ENCODE data around the gene VAMP1. TPM values are rescaled to one million over a fixed set of nuclear protein-coding genes. Genes with fewer than 3 reads are reported as not detected.

The VAMP1 gene
- total and polyA plus RNA-seq, 2 of the 8 experiments (the other 6 are each of a cell fraction or from before 2014, with no cell fraction given) = 10.8 to 23.1 TPM

GRCh38 chr12:6451348-6452244 is 18.9 kb downstream of the VAMP1 start, which contains the start of gene TAPBPL (continued):
- TF ChIP-seq, protein P1, sequence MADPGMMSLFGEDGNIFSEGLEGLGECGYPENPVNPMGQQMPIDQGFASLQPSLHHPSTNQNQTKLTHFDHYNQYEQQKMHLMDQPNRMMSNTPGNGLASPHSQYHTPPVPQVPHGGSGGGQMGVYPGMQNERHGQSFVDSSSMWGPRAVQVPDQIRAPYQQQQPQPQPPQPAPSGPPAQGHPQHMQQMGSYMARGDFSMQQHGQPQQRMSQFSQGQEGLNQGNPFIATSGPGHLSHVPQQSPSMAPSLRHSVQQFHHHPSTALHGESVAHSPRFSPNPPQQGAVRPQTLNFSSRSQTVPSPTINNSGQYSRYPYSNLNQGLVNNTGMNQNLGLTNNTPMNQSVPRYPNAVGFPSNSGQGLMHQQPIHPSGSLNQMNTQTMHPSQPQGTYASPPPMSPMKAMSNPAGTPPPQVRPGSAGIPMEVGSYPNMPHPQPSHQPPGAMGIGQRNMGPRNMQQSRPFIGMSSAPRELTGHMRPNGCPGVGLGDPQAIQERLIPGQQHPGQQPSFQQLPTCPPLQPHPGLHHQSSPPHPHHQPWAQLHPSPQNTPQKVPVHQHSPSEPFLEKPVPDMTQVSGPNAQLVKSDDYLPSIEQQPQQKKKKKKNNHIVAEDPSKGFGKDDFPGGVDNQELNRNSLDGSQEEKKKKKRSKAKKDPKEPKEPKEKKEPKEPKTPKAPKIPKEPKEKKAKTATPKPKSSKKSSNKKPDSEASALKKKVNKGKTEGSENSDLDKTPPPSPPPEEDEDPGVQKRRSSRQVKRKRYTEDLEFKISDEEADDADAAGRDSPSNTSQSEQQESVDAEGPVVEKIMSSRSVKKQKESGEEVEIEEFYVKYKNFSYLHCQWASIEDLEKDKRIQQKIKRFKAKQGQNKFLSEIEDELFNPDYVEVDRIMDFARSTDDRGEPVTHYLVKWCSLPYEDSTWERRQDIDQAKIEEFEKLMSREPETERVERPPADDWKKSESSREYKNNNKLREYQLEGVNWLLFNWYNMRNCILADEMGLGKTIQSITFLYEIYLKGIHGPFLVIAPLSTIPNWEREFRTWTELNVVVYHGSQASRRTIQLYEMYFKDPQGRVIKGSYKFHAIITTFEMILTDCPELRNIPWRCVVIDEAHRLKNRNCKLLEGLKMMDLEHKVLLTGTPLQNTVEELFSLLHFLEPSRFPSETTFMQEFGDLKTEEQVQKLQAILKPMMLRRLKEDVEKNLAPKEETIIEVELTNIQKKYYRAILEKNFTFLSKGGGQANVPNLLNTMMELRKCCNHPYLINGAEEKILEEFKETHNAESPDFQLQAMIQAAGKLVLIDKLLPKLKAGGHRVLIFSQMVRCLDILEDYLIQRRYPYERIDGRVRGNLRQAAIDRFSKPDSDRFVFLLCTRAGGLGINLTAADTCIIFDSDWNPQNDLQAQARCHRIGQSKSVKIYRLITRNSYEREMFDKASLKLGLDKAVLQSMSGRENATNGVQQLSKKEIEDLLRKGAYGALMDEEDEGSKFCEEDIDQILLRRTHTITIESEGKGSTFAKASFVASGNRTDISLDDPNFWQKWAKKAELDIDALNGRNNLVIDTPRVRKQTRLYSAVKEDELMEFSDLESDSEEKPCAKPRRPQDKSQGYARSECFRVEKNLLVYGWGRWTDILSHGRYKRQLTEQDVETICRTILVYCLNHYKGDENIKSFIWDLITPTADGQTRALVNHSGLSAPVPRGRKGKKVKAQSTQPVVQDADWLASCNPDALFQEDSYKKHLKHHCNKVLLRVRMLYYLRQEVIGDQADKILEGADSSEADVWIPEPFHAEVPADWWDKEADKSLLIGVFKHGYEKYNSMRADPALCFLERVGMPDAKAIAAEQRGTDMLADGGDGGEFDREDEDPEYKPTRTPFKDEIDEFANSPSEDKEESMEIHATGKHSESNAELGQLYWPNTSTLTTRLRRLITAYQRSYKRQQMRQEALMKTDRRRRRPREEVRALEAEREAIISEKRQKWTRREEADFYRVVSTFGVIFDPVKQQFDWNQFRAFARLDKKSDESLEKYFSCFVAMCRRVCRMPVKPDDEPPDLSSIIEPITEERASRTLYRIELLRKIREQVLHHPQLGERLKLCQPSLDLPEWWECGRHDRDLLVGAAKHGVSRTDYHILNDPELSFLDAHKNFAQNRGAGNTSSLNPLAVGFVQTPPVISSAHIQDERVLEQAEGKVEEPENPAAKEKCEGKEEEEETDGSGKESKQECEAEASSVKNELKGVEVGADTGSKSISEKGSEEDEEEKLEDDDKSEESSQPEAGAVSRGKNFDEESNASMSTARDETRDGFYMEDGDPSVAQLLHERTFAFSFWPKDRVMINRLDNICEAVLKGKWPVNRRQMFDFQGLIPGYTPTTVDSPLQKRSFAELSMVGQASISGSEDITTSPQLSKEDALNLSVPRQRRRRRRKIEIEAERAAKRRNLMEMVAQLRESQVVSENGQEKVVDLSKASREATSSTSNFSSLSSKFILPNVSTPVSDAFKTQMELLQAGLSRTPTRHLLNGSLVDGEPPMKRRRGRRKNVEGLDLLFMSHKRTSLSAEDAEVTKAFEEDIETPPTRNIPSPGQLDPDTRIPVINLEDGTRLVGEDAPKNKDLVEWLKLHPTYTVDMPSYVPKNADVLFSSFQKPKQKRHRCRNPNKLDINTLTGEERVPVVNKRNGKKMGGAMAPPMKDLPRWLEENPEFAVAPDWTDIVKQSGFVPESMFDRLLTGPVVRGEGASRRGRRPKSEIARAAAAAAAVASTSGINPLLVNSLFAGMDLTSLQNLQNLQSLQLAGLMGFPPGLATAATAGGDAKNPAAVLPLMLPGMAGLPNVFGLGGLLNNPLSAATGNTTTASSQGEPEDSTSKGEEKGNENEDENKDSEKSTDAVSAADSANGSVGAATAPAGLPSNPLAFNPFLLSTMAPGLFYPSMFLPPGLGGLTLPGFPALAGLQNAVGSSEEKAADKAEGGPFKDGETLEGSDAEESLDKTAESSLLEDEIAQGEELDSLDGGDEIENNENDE (IDR thresholded peaks at IDR 0.05; ENCODE audit: insufficient replicate concordance, low read length) = no peak
- TF ChIP-seq SP1 (IDR thresholded peaks at IDR 0.05; ENCODE audit: low read depth, low read length) (no peak), EGR1 (IDR thresholded peaks at IDR 0.05; ENCODE audit: borderline replicate concordance, low read depth, low read length) (no peak), RXRA (IDR thresholded peaks at IDR 0.05; ENCODE audit: insufficient read depth, low read depth, low read length) (no peak), CEBPB (IDR thresholded peaks at IDR 0.05; ENCODE audit: low read depth, low read length) (no peak), SUZ12 (IDR thresholded peaks at IDR 0.05; ENCODE audit: low read length) (no peak), MAFK (IDR thresholded peaks at IDR 0.05; ENCODE audit: low read depth, low read length) (no peak), HDAC2 (IDR thresholded peaks at IDR 0.05; ENCODE audit: borderline replicate concordance in 1 of 2, low read depth in 2 of 2, low read length in 2 of 2) (no peak), SP2 (IDR thresholded peaks at IDR 0.05; ENCODE audit: low read length) (no peak), SIN3A (conservative IDR thresholded peaks at IDR 0.05 in 1 of 2, IDR thresholded peaks at IDR 0.05 in 1 of 2; ENCODE audit: low read depth in 1 of 2, low read length in 2 of 2) (no peak; a peak in 2 of 4 replicates)

Measured in H1 (cell line).